Measurements from ENCODE around the gene TTPAL.

Gene TTPAL, protein sequence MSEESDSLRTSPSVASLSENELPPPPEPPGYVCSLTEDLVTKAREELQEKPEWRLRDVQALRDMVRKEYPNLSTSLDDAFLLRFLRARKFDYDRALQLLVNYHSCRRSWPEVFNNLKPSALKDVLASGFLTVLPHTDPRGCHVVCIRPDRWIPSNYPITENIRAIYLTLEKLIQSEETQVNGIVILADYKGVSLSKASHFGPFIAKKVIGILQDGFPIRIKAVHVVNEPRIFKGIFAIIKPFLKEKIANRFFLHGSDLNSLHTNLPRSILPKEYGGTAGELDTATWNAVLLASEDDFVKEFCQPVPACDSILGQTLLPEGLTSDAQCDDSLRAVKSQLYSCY

DNA sequence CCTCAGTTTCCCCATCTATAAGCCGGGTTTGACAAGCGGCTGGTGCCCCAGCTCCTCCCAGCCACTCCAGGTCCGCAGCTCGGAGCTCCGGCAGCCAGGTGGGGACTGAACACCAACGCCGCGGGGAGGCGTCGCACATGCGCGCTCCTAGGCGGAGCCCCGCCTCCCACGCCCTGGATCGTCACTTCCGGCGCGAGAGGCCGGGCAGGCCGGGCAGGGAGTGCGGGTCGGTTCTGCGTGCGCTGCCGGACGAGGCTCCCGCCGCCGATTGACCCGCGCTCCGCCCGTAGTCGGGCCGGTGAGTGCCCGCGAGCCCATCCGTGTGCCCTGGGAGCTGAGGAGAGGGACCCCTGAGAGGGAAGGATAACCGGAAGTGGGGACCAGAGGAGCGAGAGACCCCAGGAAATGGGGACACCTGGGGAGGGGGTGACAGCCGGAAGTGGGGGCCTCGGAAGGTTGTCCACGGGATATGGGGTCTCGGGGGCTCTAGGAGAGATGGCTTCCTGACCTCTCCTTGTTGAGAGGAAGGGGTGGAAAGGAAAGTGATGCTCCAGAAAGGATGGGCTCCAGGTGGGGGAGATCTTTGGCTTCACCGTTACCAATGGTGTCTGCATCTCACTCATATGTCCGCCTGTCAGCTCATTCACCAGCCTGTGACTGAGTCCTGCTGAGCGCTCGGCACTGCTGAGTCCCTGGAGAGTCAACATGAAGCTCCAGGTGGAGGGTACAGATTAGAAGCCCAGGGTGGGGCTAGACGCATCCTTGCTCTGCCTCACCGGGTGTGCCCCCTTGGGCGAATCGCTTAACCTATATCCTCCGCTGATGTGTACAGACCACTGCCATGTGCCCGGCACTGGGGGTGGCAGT, at the start of gene TTPAL:
Gene TTPAL (plus strand): TSS at position 181 of the 867 bp plus-strand sequence. CDS start 4,126 bp downstream, outside the sequence.
- DNase-seq: peak; percentile 93

DNA sequence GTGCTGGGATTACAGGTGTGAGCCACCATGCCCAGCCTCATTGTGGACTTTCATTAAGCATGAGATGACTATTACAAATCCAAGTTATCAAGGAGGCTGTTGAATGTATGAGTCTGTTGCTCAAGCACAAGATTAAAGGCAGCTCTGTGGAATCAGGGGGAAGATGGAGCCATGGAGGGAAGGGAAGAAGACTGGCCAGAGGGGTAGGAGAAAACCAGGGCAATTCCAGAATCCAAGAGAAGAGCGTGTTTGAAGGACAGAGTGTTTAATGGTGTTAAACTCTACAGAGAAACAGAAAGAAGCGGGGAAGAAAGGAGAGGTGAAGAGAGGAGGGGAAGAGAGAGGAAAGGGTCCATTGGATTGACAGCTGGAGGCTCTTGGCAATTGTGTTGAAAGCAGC, 49.8 kb upstream of the TTPAL start:
- DNase-seq: no peak

- DNase-seq: no peak
Measured at GRCh38 chr20:44426879-44427790, 48.5 kb upstream of the TTPAL start.

GRCh38 chr20:44427804-44428173, 47.9 kb upstream of the TTPAL start:
- DNase-seq: no peak

- DNase-seq: no peak
Measured at GRCh38 chr20:44428174-44429016, 47.3 kb upstream of the TTPAL start.

GRCh38 chr20:44429017-44429339, 46.7 kb upstream of the TTPAL start:
- DNase-seq: no peak

GRCh38 chr20:44429419-44430269, 46.0 kb upstream of the TTPAL start:
- DNase-seq: no peak

- DNase-seq: no peak
Measured at GRCh38 chr20:44430270-44431065, 45.2 kb upstream of the TTPAL start.

GRCh38 chr20:44431118-44431501, 44.6 kb upstream of the TTPAL start:
- no peak for DNase-seq

GRCh38 chr20:44431502-44432234, 44.0 kb upstream of the TTPAL start:
- no peak for DNase-seq

GRCh38 chr20:44432618-44433577, 42.8 kb upstream of the TTPAL start:
- no peak for DNase-seq

DNA sequence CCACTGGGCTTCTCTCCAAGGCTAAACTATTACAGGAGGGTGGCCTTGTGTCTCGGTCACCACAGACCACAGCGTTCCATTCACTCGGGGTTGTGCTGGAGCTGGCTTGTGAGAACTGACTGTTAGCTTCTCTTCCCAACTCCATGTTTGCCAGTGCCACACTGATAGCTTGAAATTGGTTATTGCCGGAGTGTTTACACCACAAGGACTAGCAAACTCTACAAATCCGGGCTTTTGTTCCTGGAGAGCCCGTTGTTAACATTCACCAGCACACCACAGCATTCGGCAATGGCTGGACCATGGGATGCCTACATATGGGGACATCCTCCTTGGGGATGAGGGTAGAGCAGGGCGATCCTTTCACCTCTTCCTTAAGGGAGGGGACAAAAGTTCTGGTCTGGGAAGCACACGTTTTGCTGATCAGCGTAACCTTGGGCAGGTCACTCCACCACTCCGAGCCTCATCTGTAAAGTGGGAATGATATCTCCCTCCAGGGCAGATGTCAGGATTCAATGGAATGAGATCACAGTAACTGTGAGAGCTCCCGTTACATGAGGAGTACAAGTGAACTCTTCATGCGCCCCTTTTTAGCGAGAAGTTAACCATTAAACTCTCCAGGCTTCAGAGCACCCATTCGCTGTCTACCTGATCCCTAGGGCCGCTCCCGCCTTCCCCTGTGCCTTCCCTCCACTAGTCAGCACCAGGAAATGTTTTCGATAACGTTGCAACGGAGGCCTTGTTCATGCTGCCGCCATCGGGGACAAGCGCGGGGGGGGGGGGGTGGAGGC, 41.7 kb upstream of the TTPAL start:
- DNase-seq: no peak

DNA sequence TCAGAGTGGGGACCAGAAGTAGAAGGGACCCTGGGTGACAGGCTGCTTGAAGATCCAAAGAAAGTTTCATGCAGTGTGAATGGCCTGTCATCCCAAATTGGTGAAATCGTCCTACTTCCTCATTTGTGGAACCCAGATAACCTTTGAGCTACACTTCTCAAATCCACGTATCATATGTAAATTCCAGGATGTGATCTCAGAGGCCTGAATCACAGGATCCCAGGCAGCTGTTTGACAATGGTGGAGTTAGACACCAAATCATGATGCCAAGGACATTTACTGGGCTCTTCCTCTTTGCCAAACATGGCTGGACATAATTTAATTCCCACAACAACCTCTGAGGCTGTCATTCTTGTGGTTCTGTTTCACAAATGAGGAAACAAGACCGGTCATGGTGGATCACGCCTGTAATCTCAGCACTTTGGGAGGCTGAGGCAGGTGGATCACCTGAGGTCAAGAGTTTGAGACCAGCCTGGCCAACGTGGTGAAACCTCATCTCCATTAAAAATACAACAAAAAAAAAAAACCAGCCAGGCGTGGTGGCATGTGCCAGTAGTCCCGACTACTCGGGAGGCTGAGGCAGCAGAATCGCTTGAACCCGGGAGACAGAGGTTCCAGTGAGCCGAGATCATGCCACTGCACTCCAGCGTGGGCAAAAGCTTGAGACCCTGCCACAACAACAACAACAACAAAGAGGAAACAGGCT, 39.9 kb upstream of the TTPAL start:
- DNase-seq: no peak

- DNase-seq: no peak
Measured at GRCh38 chr20:44436393-44436792, 39.3 kb upstream of the TTPAL start.

DNA sequence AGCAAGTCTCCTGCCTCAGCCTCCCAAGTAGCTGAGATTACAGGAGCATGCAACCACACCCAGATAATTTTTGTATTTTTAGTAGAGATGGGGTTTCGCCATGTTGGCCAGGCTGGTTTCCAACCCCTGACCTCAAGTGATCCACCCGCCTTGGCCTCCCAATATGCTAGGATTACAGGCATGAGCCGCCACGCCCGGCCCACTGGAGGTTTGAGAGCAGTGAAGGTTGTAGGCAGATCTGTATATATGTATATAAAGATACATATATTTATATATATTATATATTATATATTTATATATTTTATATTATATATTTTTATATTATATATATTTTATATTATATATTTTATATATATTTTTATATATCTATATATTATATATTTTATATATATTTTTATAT, 38.2 kb upstream of the TTPAL start:
- no peak for DNase-seq

DNA sequence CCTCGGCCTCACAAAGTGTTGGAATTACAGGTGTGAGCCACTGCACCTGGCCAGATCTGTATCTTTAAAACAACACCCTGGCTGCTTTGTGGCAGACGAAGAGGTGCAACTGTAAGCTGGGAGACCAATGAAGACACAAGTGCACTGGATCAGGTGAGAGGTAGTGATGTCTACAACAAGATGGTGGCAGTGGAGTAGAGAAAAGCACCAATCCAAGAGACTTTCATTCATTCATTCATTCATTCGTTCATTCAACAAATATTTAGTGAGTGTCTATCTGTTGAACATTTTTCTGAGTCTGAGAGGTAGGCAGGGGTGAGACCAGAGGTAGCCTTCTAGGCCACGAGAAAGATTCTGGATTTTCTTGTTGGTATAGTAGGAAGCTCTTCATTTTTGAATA, 36.9 kb upstream of the TTPAL start:
- DNase-seq: no peak

DNA sequence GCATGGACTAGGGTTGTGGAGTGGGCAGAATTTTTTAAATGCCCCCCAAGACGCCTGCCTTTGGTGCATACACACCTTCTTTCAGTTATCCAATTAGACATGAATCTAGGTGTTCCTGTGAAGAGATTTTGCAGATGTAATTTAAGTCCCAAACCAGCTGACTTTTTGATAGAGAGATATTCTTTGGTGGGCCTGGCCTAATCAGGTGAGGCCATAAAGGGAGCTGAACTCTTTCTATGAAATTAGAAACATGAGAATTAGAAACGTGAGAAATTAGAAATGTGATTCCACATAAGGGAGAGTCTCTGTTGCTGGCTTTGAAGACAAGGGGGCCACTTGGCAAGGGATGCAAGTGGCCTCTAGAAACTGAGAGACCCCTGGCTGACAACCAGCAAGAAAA, 36.4 kb upstream of the TTPAL start:
- no peak for DNase-seq
